COLO829 (cell line): ENCODE data around the gene MTHFD1L.
"Not testable (repeated sequence)": the region's sequence is repeated elsewhere in the genome, so short reads cannot be mapped to it uniquely, and the experiment has no call there.

Source experiments
- DNase-seq: peaks from one replicate; pipeline ENCODE4 v3.0.0; 2012; ENCODE audit warnings: low spot score

Gene MTHFD1L

DNA sequence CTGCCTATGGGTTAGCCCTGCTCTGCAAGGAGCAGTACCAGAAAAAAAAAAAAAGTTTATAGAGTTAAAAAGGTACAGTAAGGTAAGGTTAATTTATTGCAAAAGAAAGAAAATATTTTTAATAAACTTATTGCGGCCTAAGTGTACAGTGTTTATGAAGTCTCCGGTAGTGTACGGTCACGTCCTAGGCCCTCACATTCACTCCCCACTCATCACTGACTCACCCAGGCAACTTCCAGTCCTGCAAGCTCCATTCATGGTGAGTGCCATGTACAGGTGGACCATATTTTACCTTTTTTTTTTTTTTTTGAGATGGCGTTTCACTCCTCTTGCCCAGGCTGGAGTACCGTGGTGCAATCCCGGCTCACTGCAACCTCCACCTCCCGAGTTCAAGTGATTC, 258.1 kb downstream of the MTHFD1L start:
- not testable (repeated sequence) for DNase-seq

DNA sequence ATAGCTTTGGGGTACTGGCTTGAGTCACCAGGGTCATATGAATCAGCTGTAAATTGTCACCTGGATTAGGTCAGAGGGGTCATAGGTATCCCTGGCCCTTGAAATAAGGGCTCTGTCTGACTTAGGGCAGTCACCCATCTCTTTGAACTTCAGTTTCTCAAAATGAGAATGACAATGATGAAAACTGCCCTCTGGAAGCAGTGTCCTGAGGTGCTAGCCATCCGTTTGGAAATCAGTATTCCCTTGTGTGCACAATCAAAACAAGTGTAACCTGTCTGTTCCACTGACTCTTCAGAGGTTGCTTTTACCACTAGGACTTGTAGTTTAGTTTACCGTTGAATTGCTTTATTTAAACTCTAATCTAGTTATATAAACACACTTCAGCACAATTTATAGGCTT, 259.7 kb downstream of the MTHFD1L start:
- DNase-seq = not testable (repeated sequence)

DNA sequence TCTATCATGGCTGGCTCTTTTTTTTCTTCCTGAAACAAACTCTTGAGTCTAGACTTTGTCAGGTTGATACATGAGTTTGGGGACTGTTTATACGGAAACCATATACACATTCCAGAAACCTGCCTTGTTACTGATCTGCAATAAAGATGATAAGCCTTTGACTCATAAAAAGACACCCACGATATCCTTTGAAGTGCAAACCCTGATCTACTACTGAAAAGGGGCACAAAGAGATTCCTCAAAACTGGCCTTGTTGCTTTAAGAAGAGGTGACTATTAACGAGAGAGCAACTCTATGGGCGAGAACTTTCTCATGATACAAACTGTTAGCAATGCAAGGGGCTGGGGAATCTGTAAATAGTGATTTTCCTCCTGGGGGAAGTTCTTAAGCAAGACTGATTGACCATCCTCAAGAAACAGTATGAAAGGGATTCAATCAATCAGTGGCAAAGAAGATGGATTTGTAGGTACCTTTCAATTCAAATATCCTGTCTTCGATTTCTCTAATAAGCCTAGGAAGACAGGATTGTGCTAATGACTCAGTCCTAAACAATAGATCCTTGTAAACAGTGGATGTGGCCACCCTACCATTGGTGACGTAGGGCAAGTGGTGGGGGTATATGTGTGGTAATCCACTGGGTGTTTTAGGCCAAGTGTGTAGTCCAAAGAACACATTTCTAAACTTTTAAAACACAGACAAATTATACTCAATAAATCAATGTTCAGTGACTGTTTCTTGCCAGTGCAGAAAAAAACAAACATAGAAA, 260.3 kb downstream of the MTHFD1L start:
- not testable (repeated sequence) for DNase-seq

DNA sequence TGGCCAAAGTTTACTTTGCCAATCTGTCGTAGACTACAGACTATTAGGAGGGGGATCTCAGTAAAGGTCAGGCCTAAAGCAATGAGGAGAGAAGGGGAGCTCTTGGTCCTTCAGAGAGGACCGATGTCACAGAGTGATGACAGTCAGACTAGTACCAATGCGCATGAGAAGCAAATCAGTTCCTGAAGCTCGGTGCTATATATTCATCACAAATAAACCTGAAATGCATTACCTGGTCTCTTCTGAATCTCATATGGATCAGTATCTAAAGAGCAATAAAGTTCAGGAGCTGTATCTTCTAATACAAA, 260.9 kb downstream of the MTHFD1L start:
- DNase-seq = not testable (repeated sequence)

DNA sequence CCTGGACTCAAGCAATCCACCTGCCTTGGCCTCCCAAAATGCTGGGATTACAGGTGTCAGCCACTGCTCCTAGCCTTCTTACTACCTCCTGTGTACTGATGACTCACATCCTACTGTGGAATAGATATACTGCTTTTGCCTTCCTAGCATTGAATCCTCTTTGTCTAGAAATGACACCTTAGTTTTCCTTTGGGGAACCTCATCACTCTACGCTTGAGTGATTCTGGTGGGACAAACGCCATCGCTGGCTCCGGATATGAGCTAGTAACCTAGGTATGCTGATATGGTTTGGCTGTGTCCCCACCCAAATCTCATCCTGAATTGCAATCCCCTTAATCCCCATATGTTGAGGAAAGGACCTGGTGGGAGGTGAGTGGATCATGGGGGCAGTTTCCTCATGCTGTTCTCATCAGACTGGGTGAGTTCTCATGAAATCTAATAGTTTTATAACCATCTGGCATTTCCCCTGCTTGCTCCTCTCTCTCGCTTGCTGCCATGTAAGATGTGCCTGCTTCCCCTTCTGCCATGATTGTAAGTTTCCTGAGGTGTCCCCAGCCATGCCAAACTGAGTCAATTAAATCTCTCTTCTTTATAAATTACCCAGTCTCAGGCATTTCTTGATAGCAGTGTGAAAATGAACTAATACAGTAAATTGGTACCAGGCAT, 261.8 kb downstream of the MTHFD1L start:
- not testable (repeated sequence) for DNase-seq

DNA sequence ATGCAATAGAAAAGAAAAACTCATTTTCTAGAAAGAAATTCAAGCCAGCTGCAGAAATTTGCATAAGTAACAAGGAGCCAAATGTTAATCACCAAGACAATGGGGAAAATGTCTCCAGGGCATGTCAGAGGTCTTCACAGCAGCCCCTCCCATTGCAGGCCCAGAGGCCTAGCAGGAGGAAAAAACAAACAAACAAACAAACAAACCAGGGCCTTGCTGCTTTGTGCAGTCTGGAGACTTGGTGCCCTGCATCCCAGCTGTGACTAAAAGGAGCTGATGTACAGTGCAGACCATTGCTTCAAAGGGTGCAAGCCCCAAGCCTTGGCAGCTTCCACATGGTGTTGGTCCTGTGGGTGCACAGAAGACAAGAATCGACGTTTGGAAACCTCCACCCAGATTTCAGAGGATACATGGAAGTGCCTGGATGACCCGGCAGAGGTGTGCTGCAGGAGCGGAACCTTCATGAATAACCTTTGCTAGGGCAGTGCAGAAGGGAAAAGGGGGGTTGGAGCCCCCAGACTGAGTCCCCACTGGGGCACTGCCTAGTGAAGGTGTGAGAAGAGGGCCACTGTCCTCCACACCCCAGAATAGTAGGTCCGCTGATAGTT, 263.4 kb downstream of the MTHFD1L start:
- no peak for DNase-seq

DNA sequence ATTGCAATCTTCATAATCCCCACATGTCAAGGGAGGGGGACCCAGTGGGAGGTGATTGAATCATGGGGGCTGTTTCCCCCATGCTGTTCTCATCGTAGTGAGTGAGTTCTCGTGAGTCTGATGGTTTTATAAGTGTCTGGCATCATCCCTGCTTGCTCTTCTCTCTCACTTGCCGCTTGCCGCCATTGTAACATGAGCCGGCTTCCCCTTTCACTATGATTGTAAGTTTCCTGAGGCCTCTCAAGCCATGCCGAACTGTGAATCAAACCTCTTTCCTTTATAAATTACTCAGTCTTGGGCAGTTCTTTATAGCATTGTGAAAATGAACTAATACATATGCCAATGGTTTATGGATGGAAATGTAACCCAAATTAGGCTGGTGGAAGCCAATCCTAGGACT, 264.8 kb downstream of the MTHFD1L start:
- no peak for DNase-seq

DNA sequence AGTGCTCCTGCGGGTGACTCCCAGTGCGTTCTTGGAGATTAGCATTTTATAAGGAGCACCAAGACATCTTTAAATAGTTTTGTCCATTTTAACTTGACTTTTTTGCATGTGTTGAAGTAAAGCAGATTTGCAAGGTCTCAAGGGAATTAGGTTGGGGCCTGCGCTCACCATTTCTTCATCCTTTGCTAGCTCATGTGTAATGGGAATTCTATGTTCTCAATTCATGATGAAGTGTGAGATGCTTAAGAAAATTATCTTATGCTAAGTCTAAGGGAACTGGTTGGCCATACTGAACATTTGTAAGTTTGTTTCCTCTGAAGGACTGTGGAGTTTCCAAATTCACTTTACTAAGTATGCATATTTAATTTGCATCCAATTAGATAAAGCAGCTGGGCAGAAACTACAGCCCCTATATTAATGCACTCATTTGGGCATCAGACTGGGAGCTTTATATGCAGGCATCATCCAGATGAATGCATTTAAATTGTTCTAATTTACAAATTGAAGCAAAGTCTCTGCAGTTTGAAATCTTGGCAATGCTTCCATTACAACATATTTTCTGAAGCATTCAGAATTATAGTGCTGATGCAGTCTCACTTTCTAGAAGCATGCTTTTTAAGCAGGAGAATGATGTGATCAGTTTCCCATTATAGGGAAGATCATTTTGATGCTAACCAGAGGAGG, 266.0 kb downstream of the MTHFD1L start:
- no peak for DNase-seq

DNA sequence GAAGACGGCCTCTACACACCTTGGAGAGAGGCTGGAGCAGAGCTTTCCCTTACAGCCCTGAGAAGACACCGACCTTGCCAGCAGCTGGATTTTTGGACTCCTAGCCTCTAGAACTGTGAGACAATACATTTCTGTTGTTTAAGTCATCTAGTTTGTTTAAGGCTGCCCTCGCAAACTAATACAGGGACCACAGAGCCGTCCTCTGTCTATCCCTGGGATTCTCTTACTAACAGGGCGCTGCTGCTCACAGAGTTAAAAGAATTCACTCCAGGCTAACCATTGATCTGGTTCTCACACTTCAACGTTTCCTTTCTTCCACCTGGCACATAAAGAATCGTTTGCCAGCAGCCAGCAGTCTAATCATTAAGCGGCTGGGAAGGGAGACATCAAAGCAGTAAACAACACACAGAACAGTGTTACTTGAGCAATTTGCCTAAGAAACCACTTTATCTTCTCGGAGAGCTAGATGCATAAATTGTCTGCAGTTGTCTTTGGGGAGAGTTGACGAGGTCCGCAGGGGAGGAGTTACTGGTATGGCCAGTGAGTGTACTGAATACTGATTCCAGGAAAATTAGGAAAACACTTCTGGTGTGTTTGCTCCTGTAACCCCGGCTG, 270.7 kb downstream of the MTHFD1L start:
- DNase-seq = no peak

DNA sequence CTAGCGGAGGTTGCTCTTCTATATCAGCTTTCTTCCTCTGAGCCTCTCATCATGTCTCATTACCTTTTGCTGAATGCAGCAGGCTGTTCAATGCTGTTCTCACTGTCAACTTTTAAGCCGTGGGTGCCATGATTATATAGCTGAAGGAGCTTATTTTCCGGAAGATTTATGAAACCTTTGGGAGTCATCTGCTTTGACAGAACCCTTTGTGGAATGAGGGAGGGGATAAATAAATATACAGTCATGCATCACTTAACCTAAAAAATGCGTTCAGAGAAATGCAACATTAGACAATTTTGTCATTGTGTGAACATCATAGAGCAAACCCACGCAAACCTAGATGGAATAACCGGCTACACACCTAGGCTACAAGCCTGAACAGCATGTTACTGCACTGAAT, 272.0 kb downstream of the MTHFD1L start:
- DNase-seq = peak; percentile 28

DNA sequence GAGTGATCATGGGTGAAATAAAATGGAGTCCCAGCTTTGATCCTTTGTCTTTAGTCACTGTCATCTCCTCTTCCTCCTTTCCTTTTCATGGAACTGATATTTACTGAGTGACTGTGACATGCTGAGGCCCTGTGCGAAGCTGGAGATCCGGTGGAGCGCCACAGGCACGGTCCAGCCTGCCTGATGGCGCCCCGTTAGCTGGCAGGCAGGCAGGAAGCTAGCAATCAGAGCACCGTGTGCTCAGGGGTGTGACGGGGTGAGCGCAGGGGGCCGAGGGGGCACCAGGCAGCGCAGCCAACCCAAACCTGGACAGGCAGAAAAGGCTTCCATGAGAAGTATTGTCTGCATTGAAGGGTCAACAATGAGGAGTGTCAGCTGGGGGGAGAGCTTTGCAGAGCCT, 274.0 kb downstream of the MTHFD1L start:
- DNase-seq = no peak

DNA sequence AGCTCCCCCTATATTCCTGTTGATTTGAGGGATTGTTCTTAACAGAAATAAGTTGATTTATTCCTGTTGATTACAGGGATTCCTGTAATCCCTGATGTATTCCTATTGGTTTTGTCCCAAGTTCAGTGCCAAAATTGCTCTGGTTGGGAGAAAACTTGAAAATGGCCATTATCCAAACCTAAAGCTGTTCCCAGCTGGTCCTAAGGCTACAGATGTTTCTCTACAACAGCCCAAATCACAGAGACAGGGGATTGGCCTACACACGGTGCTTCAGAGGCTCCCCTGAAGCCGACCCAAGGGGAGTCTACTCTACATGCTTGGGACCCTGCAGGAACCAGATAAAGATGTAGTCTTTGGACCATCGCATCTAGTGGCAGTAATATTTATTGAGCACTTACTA, 275.3 kb downstream of the MTHFD1L start:
- no peak for DNase-seq

DNA sequence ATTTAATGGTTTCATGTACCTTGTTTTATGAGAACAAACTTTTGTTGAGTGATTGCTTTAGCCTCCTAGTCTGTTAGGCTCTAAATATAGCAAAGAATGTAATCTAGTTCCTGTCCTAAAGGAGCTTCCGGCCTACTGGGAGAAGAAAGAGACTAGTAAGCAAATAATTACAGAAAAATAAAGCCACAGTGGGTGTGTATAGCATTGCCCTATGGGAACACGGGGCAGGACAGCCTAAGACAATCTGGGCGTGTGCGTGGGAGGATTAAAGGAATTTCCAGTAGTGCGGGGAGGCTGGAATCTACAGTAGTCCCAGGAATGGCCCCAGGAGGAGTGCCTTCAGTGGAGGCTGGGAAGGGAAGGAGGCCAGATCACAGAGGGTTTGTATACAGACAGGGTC, 276.2 kb downstream of the MTHFD1L start:
- DNase-seq = peak; percentile 97

DNA sequence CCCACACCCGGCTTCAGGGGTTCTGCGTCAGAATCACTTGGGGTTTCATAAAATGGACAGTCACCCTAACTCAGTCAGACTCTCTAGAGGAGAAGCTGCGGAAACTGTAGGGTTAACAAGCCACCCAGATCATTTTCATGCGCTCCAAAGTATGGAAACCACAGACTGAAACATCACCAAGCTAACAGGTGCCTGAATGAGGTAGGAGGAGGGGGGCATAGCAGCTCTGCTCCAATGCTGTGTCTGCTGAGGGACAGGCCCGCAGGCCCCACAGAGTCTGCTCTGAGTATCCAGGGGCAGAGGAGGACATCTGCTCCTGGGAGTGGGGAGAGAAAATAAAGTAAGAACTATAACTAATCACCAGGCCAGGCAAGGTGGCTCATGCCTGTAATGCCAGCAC, 277.2 kb downstream of the MTHFD1L start:
- no peak for DNase-seq

DNA sequence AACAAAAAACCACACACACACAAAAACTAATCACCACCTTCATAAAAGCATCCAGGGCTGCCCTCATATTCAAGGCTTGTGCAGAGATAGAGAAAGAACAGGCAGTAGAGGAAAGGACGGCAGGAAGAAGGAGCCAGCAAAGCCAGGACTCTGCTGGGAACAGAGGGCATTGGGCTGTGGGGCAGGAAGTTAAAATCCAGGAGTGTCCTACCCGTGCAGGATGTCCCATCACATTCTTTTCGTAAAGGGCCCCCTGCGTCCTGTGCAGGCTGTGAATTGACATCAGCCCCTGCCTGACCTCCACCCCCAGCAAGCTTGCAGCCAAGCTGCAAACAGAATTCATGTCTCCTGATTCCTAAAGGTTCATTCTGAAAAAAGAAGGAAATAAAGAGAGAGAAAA, 277.8 kb downstream of the MTHFD1L start:
- DNase-seq = no peak

DNA sequence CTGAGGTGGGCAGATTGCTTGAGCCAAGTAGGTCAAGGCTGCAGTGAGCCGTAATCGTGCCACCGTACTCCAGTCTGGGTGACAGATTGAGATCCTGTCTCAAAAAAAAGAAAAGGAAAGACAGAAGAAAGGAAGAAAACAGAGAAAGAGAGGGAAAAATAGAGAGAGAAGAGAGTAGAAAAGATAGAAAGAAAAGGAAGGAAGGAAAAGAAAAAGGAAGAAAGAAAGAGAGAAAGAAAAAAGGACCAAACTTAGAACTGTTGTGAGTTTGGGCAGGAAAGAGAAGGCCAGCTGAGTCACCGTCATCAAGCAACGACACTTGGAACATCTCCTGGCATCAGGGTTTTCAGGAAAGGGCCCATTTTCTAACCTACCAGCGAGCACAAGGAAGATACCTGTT, 278.3 kb downstream of the MTHFD1L start:
- no peak for DNase-seq

DNA sequence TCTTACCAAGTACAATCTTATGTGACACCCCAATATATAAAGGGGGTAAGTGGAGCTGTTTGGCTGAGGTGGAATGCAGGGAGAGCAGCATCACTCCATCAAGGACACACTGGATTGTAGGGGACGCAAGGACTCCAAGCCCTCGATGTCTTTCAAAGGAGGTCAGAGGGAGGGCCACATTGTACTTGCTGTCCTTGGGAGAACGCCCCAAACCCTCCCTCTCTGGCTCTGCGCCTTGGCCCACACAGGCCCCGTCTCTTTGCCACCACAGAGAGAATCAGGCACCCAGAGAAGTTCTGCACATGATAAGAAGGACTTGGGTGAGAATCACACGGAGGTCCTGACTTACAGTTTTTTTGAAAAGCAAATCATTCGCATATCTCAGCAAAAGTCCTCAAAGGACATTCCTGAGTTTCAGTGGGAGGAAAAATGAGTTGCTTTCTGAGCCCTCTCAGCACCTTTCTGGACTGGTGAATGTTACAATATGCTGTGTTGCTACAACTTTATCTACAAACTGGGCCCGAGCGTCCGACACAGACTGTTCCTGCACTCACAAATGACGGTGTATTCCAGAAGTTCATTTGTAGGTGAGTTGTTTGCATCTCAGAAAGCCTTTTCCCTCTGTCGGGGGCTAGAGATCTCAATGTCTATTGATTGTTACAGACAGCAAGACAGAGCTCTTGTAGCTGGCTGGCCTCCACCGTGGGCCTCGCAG, 281.8 kb downstream of the MTHFD1L start:
- DNase-seq = no peak

DNA sequence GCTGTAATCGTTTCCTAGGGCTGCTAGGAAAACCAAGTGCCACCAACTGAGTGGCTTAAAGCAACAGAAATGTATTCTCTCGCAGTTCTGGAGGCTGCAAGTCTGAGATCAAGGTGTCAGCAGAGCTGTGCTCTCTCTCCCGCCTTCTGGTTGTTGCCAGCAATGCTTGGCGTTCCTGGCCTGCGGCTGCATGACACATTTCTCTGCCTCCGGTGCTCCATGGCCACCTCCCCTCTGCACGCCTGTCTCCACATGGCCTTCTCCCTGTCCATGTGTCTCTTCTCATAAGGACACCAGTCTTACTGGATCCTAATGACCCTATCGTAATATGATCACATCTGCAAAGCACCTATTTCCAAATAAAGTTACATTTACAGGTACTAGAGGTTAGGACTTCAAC, 282.6 kb downstream of the MTHFD1L start:
- DNase-seq = no peak

DNA sequence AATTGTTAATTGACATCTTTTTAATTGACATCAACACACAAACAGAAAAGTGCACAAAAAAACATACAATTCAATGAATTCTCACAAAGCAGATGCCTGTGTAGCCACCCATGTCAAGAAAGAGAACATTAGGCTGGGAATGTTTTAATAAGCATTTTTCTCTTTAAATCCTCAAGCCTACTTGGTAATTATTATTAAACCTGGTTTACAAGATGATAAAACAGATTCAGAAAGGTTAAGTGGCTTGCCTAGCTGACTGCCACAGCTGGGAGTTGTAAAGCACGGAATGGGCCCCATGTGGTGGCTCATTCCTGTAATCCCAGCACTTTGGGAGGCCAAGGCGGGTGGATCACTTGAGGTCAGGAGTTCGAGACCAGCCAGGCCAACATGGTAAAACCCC, 284.3 kb downstream of the MTHFD1L start:
- no peak for DNase-seq
